ENCODE results near the gene CNP. TPM values are rescaled to one million over a fixed set of nuclear protein-coding genes. Genes with fewer than 3 reads are reported as not detected.
A peak's percentile ranks its signal among the peaks of the same experiment; 100 is the strongest.

Gene CNP
- total RNA-seq (10 to 100 TPM; 61.5 to 64.9 TPM), polyA plus RNA-seq (ENCODE audit: insufficient read length in 6 of 6) (10 to 100 TPM; 53.4 to 75.4 (median 62.6) TPM)
- long read RNA-seq, donor 1, full-length matches to known transcripts: 16 of 24 reads
- long read RNA-seq, donor 1, partial matches to known transcripts: 8 of 24 reads
- long read RNA-seq, donor 1, other reads (novel, unspliced or antisense): 0 of 24 reads
- long read RNA-seq, donor 2, full-length matches to known transcripts: 23 of 145 reads
- long read RNA-seq, donor 2, partial matches to known transcripts: 88 of 145 reads
- long read RNA-seq, donor 2, other reads (novel, unspliced or antisense): 34 of 145 reads
- long read RNA-seq, donor 3, full-length matches to known transcripts: 28 of 169 reads
- long read RNA-seq, donor 3, partial matches to known transcripts: 104 of 169 reads
- long read RNA-seq, donor 3, other reads (novel, unspliced or antisense): 37 of 169 reads
- long read RNA-seq, donor 4, full-length matches to known transcripts: 23 of 27 reads
- long read RNA-seq, donor 4, partial matches to known transcripts: 3 of 27 reads
- long read RNA-seq, donor 4, other reads (novel, unspliced or antisense): 1 of 27 reads
- long read RNA-seq, donor 5, full-length matches to known transcripts: 16 of 107 reads
- long read RNA-seq, donor 5, partial matches to known transcripts: 76 of 107 reads
- long read RNA-seq, donor 5, other reads (novel, unspliced or antisense): 15 of 107 reads
- long read RNA-seq, donor 6, full-length matches to known transcripts: 21 of 21 reads
- long read RNA-seq, donor 6, partial matches to known transcripts: 0 of 21 reads
- long read RNA-seq, donor 6, other reads (novel, unspliced or antisense): 0 of 21 reads
- long read RNA-seq, donor 7, full-length matches to known transcripts: 8 of 8 reads
- long read RNA-seq, donor 7, partial matches to known transcripts: 0 of 8 reads
- long read RNA-seq, donor 7, other reads (novel, unspliced or antisense): 0 of 8 reads
- long read RNA-seq, donor 8, full-length matches to known transcripts: 16 of 16 reads
- long read RNA-seq, donor 8, partial matches to known transcripts: 0 of 16 reads
- long read RNA-seq, donor 8, other reads (novel, unspliced or antisense): 0 of 16 reads
- long read RNA-seq, donor 9: 0 reads
- long read RNA-seq, donor 10, full-length matches to known transcripts: 20 of 29 reads
- long read RNA-seq, donor 10, partial matches to known transcripts: 5 of 29 reads
- long read RNA-seq, donor 10, other reads (novel, unspliced or antisense): 4 of 29 reads
- long read RNA-seq, donor 11: 0 reads
- long read RNA-seq, donor 12, full-length matches to known transcripts: 28 of 28 reads
- long read RNA-seq, donor 12, partial matches to known transcripts: 0 of 28 reads
- long read RNA-seq, donor 12, other reads (novel, unspliced or antisense): 0 of 28 reads

GRCh38 chr17:41966463-41967140 is at the start of gene CNP:
CNP (plus strand) TSS chr17:41966795; CDS start chr17:41966885, 90 bp downstream.
- intact Hi-C loops (cut with DNase I): loop anchor here in 1 of 2 donors (10.0 kb wide), 1 partner anchor 48 kb away; the partner anchor contains the start of gene DNAJC7
- Histone ChIP-seq H3K4me1 (peaks cover 3 to 52% of the 10 kb centered on the region in 2 donors), H3K4me3 (peak within 1 kb of the TSS; percentile 63 to 83), H3K27ac (peak within 1 kb of the TSS; percentile 80 to 81), H3K9me3 (no peaks in the 10 kb centered on the region), H3K27me3 (no peaks in the 10 kb centered on the region), H3K36me3 (peaks cover 0 to 30% of the 10 kb centered on the region in 2 donors)
- peak; percentile 88 to 97 (median 93) for DNase-seq
- peak; percentile 93 for ATAC-seq
- TF ChIP-seq, protein P1, sequence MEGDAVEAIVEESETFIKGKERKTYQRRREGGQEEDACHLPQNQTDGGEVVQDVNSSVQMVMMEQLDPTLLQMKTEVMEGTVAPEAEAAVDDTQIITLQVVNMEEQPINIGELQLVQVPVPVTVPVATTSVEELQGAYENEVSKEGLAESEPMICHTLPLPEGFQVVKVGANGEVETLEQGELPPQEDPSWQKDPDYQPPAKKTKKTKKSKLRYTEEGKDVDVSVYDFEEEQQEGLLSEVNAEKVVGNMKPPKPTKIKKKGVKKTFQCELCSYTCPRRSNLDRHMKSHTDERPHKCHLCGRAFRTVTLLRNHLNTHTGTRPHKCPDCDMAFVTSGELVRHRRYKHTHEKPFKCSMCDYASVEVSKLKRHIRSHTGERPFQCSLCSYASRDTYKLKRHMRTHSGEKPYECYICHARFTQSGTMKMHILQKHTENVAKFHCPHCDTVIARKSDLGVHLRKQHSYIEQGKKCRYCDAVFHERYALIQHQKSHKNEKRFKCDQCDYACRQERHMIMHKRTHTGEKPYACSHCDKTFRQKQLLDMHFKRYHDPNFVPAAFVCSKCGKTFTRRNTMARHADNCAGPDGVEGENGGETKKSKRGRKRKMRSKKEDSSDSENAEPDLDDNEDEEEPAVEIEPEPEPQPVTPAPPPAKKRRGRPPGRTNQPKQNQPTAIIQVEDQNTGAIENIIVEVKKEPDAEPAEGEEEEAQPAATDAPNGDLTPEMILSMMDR (IDR thresholded peaks at IDR 0.05): peak in 1 of 2 donors; percentile 17

DNA sequence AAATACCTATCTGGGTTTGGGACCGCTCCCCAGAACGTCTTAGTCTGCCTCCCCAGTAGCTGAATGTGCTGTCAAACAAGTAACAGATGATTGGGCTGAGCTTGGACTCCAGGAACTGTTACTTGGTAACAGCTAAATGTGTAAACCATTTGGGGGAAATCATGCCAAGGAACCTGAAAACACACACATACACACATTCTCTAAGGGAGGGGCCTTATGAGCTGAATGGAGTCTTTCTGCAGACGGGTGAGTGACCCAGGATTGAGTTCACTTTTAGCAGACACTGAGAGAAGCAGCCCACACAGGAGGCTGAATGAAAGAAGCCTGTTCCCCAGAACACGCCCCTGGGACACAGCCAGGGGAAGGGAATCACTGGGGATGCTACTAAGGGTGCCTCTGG is 49.4 kb upstream of the CNP start:
- Histone ChIP-seq H3K27ac (no peak overlapping the region), H3K36me3 (peaks cover 0 to 26% of the 10 kb centered on the region in 2 donors), H3K4me1 (peaks cover 26 to 55% of the 10 kb centered on the region in 2 donors), H3K4me3 (peak overlapping the region; percentile 98 to 100), H3K27me3 (no peaks in the 10 kb centered on the region), H3K9me3 (no peaks in the 10 kb centered on the region)
- ATAC-seq (no peak), DNase-seq (peak in 1 of 4 donors; percentile 42)
- intact Hi-C loops (cut with DNase I): no loop called here
- TF ChIP-seq, protein P1 (IDR thresholded peaks at IDR 0.05): no peak

GRCh38 chr17:41917679-41918313 is 48.8 kb upstream of the CNP start:
- DNase-seq (peak; percentile 30 to 89 (median 60)), ATAC-seq (peak; percentile 9)
- H3K27me3 ChIP-seq: no peaks in the 10 kb centered on the region
- intact Hi-C loops (cut with DNase I): no loop called here
- peaks cover 26 to 55% of the 10 kb centered on the region in 2 donors for H3K4me1 ChIP-seq
- H3K4me3 ChIP-seq: peak overlapping the region; percentile 98 to 100
- TF ChIP-seq, protein P1 (IDR thresholded peaks at IDR 0.05): no peak
- no peaks in the 10 kb centered on the region for H3K9me3 ChIP-seq
- peaks cover 0 to 20% of the 10 kb centered on the region in 2 donors for H3K36me3 ChIP-seq
- peak overlapping the region; percentile 89 to 90 for H3K27ac ChIP-seq

Data from left lung (tissue), 14 donors.